Glomerular visceral epithelial cell (primary cell): ENCODE measurements around the gene S100A3.
A peak's percentile ranks its signal among the peaks of the same experiment; 100 is the strongest.
"Not testable (repeated sequence)": the region's sequence is repeated elsewhere in the genome, so short reads cannot be mapped to it uniquely, and the experiment has no call there.

Experiments
- DNase-seq: peaks from one replicate; pipeline ENCODE4 v3.0.0-alpha.2; 2016; ENCODE audit errors: extremely low spot score

S100A3 gene, protein sequence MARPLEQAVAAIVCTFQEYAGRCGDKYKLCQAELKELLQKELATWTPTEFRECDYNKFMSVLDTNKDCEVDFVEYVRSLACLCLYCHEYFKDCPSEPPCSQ

DNA sequence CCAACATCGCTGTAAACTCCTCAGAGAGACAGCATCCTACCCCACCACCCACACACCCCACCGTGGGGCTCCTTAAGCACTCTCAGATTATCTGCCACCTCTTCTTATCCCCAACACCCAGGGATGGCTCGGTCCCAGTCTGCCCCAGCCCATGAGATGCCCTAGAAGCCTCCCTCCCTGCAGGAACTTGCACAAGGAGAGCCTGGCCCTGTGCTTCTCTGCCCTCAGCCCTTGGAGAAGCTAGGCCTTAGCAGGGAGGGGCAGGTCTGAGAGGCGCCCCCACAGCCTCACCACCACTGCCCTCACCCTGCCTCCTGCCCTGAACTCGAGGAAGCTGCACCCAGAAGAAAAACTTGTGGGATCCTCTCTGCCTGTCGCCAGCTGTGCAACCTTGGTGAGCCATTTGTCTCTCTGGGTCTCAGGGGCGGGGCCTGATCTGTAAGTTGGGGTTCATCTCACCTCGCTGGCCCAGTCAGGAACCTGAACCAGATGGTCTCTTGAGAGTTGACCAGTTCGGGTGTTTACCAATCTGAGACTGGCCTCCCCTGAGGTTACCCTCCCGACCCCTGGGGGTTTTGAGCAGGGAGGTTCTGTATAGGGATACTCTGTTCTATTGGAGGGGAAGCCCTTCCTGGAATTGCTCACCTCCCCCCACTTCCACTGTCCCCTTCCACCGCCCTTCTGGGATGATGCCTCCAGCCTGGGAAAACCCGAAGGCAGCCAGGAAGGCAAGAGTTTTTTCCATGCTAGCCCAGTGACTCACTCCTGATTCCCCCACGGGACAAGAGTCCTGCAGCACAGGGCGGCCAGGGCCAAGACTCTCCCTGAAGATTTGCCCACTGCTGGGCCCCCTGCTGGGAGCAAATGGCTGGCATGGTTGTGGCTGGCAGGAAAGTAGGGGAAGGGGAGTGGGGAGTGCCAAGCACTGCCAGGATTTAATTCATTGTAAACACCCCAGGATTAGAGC, at the start of gene S100A3:
TSS of gene S100A3 (minus strand) at position 537 of the 967 bp plus-strand sequence. CDS start 773 bp downstream, outside the sequence.
- DNase-seq, result peak; percentile 90

DNA sequence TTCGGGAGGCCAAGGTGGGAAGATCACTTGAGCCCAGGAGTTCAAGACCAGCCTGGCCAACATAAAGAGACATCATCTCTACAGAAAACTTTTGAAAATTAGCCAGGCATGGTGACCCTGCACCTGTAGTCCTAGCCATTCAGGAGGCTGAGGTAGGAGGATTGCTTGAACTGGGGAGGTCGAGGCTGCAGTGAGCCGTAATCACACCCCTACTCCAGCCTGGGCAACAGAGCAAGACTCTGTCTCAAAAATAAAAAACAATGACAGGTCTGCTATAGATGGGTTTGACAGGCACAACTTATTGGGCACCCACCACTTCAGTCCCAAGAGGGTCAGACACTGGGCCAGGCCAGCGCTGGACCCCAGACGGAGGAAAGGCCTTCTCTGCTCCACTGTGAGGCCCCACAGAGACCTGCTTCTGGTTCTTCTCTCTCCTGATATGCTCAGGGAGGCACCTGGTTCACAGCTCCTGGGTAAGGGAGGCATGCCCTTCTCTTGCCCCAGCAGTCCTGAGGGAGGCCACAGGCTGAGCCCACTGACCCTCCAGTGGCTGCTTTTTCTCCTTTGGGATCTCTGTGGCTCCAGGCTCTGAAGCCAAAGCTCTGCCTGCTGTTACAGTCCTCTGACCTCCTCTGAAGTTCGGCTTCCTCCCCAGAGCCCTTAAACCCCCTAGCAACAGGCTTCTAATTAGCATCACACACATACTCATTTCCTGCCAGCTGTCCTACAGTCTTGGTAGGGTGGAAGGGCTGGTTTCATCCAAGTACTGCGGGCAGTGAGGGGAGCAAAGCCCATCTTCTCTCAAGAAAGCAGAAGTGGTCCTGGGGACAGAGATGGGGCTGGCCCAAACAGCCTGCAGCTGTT, 49.5 kb upstream of the S100A3 start:
- DNase-seq, result no peak

DNA sequence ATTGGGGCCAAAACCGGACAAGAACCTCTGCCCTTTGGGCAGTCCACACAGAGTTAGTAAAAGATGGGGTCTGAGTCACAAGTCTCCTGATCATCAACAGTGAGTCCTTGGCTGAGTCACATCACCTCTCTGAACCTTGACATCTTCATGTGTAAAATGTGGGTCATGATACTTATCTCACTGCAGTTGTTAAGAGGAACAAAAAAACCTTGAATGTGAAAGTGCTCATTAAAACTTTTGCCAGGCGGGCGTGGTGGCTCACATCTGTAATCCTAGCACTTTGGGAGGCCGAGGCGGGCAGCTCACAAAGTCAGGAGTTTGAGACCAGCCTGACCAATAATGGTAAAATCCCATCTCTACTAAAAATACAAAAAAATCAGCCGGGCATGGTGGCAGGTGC, 48.1 kb upstream of the S100A3 start:
- DNase-seq, result peak; percentile 25

DNA sequence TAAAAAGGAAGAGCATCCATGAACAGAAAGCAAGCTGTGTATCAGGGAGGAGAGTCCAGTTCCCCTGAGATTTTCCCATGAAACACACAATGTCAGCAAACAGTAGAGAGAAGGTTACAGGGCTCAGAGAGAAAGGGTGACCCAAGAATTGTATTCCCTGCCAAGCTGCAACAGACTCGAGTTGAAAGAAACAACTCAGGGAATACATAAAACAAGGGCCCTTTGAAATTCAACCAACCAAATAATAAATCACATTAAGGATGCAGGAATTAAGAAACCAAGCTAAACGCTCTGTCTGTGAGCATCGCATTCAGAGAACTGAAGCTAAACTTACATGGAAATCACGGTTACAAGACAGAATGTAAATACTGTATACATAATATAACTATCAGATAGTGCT, 43.7 kb upstream of the S100A3 start:
- DNase-seq, result no peak

DNA sequence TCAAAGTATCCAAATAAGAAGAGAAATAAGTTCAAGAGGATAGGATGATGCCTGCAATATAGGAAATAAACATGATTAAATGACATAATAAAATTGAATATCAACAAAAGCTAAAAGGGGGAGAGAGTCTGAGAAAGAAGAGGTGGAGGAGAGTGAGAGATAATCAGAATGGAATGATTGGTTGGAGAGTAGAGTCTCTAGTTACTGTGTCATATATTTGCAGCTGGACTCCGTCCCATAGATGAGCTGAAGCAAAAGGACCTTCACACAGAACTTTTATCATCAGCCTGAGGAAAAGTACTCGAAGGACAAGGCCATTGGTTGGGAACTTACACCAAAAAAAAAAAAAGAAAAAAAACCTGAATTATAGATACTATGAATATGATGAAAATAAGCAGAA, 39.4 kb upstream of the S100A3 start:
- DNase-seq, result no peak

DNA sequence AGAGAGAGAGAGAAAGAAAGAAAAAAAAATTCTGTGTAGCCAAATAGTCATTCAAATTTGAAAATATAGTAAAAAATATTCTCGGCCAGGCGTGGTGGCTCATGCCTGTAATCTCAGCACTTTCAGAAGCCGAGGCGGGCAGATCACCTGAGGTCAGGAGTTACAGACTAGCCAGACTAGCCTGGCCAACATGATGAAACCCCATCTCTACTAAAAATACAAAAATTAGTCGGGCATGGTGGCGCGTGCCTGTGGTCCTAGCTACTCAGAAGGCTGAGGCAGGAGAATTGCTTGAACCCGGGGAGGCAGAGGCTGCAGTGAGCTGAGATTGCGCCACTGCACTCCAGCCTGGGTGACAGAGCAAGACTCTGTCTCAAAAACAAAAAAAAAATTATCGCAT, 39.0 kb upstream of the S100A3 start:
- DNase-seq, result not testable (repeated sequence)

DNA sequence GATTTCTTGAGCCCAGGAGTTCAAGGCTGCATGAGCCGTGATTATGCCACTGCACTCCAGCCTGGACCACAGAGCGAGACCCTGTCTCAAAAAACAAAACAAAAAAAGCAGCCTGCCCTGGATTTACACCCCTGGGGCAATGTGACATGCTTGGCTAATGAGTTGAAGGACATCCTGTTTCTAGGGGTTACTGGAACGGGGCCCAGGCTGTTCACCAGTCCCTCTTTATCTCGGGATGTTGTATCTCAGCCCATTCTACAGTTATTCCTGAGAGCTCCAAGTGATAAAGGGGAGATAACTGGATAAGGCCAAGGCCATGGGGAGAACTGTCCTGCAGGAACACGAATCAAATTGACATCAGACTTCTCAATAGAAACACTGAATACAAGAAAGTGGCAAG, 38.3 kb upstream of the S100A3 start:
- no peak for DNase-seq

DNA sequence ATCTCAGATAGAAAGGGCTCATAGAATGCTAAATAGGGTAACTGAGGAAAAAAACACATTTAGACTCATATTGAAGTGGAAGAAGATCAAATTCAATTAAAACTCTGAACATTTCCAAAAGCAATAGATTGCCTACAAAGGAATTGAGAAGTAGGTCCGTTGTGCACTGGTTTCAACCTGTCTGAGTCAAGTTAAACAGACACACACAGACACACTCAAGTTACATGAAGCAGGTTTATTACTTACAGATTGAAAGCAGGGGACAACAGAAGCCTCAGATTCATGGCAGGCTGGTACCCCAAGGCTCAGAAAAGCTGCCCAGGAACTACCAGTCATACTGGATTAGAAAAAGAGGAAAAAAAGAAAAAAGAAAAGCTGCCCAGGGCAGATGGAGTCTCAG, 37.3 kb upstream of the S100A3 start:
- DNase-seq, result no peak

DNA sequence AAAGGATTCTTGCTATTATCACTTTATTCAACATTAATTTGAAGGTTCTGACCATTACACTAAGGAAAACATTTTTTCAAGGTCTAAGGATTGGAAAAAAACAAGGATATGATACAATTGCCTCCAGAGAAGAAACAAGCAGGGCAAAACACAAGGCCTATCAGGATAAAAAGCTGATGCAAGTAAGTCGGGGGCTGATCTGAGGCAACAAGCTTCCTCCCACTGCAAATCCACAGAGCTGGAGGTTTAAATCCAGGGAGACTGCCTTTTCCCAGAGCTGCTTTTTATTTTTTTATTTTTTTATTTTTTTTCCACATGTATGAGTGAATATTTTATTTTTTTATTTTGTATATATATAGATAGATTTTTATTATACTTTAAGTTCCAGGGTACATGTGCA, 35.9 kb upstream of the S100A3 start:
- no peak for DNase-seq

DNA sequence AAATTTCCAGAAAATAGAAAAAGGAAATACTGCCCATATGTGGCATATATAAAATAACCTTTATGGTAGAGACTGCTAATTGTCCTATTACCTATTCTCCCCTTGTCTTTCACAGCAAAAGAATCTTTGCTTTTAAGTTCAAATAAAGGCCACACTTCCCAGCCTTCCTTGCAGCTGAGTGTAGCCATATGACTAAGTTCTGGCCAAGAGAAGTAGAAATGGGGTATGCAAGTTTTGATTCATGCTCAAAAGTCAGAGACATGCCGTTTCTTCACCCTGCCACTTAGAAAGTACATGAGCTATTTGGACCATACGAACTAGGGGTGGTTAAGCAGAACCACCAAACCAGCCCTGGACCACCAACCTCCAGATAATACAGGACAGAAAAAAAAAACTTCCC, 34.9 kb upstream of the S100A3 start:
- DNase-seq, result no peak

DNA sequence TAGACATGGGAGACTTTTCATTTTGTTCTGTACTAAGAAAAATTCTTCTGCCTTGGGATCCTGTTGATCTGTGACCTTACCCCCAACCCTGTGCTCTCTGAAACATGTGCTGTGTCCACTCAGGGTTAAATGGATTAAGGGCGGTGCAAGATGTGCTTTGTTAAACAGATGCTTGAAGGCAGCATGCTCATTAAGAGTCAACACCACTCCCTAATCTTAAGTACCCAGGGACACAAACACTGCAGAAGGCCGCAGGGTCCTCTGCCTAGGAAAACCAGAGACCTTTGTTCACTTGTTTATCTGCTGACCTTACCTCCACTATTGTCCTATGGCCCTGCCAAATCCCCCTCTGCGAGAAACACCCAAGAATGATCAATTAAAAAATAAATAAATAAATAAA, 34.5 kb upstream of the S100A3 start:
- DNase-seq, result not testable (repeated sequence)

DNA sequence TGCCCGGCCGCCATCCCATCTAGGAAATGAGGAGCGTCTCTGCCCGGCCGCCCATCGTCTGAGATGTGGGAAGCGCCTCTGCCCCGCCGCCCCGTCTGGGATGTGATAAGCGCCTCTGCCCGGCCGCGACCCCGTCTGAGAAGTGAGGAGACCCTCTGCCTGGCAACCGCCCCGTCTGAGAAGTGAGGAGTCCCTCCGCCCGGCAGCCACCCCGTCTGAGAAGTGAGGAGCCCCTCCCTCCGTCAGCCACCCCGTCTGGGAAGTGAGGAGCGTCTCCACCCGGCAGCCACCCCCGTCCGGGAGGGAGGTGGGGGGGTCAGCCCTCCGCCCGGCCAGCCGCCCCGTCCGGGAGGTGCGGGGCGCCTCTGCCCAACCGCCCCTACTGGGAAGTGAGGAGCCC, 33.8 kb upstream of the S100A3 start:
- not testable (repeated sequence) for DNase-seq

DNA sequence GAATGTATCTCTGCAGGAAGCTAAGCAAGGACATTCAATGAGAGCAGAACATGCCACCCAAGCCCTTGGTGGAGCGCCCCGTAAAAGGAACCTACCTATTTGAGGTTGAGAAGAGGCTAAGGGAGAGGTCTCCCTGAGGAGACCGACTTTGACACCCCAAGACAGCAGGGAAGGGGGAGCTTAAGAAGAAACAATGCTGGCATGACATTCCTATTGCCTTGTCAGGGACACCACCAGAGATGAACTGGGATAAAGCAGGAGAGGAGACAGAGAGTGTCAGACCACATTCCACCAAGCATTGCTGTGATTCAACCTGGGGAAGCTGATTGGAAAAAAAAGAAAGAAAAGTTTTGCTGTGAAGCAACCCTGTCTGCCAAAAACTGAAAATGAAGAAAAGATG, 29.9 kb upstream of the S100A3 start:
- no peak for DNase-seq

DNA sequence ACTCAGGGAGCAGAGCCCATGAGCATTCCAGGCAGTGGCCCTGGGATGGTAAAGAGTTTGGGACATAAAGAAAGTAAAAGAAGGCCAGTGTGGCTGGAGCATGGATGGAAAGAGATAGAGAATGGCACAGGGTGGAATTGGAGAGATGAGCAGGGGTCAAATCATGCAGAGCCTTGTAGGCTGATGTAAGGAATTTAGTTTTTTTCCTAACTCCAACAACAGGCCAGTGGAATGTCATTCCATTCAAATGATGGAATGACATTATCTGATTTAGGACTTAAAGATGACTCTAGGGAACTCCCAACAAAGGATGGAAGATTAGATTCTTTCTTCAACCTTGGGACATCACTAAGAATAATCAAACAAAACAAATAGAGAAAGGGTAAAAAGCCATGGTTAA, 29.4 kb upstream of the S100A3 start:
- DNase-seq, result no peak

DNA sequence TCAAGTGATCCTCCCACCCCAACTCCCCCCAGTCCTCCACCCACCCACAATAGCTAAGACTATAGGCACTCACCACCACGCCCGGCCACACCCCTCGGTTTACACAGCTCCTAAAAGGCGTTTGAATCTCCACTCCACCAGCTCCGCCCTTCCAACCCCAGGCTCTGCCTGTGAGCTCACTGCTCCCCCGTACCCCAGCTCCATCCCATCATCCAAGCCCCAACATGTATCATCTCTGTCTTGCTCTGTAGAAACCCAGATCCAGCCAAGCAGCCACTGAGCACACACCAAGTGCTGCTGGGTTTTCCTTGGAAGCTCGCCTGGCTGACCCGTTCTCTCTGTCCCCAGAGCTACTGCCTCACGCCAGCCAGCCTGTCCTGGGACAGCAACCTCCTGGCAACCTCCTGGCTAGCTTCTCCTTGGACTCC, 28.6 kb upstream of the S100A3 start:
- DNase-seq, result no peak

DNA sequence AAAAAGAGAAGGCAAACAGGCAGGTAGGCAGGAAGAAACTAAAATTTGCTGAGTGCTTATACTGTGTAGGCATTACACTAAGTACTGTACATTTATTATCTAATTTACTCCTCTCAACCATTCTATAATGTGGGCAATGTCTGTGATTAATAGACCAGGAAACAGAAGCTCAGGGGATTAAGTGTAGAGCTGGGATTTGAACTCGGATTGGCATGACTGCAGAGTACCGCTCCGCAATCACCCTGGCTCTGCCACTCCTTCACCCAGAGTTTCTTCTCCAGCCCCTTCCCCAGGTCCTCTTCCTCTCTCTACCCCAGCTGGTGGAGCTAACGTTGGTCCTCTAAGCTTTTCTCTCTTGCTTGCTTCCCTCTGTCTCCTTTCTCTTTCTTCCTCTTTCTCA, 28.1 kb upstream of the S100A3 start:
- DNase-seq, result no peak

DNA sequence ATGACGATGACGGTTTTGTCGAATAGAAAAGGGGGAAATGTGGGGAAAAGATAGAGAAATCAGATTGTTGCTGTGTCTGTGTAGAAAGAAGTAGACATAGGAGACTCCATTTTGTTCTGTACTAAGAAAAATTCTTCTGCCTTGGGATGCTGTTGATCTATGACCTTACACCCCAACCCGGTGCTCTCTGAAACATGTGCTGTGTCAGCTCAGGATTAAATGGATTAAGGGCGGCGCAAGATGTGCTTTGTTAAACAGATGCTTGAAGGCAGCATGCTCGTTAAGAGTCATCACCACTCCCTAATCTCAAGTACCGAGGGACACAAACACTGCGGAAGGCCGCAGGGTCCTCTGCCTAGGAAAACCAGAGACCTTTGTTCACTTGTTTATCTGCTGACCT, 26.4 kb upstream of the S100A3 start:
- DNase-seq, result not testable (repeated sequence)

DNA sequence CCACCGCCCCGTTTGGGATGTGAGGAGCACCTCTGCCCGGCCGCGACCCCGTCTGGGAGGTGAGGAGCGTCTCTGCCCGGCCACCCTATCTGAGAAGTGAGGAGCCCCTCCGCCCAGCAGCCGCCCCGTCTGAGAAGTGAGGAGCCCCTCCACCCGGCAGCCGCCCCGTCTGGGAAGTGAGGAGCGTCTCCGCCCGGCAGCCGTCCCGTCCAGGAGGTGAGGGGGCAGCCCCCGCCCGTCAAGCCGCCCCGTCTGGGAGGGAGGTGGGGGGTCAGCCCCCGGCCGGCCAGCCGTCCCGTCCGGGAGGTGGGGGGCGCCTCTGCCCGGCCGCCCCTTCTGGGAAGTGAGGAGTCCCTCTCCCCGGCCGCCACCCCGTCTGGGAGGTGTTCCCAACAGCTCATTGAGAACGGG, 26.0 kb upstream of the S100A3 start:
- not testable (repeated sequence) for DNase-seq

DNA sequence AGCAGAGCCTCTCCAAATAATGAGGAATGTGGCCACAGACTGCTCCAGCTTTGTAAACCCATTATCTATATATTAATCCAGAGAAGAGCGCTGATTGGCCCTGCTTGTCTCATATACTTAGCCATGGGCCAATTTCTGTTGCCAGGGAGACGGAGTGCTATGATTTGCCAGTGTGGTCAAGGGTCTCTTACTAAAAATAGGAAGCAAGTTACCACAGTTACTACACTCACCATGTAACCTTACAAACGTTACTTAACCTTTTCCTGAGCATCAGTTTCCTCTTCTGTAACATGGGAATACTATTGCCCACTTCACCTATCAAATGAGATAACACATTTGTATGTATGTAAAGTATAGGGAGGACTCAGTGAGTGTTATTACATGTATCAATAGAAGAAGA, 24.3 kb upstream of the S100A3 start:
- DNase-seq, result no peak

DNA sequence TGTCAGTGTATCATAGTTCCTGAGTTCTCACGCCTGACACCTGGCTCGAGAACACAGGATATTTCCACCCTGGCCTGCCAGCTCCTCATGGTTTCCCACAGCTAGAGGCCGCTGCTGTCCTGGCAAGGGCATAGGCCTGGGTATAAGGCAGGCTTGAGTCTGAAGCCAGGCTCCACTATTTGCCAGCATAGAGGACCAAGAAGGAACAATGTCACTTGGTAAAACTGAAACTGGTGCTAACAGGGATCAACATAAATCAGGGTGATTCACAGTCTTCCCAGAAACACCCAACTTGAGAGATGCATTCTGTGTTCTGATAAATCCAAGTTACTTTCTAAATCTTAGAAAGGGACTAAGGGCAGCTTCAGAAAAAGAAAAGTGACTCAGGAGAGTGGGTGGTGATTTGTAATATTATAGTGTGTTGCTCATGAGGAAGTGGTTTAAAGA, 23.5 kb upstream of the S100A3 start:
- DNase-seq, result peak; percentile 88

DNA sequence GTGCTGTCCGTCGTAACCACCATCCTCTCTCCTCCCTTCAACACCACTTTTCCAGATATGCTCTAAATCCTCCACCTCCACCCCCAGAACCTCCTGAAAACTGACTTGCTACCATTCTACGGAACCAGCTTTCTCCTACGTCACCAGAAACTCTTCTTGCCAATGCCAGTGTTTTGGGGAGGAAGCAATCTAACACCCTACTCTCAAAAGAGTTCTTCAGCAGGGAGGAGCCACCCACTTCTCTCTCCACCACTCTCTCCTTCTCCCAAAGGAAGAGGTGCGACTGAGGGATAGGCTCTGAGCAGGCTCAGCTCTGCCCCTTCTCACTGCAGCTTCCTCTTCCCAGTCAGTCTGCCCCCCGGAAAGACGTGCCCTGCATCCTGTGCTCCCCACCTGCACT, 22.6 kb upstream of the S100A3 start:
- no peak for DNase-seq

DNA sequence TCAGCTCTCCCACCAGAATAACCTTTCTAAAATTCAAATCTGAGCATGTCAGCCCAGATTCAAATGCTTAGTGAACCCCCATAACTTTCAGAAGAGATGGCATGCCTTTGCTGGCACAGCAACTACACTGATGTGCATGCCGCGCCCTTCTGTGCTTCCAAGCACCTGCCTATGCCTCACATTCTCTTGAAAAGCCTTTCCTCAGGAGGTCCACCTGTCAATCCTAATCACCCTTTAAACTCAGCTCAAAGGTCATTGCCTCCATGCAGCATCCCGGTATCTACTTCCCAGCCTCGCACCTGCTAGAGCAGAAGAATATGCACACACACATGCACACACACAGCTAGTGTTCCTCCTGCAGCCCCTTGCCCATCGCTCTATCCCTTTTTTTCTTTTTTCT, 21.8 kb upstream of the S100A3 start:
- DNase-seq, result no peak
